ENCODE data around the gene SATB1.

Gene SATB1

DNA sequence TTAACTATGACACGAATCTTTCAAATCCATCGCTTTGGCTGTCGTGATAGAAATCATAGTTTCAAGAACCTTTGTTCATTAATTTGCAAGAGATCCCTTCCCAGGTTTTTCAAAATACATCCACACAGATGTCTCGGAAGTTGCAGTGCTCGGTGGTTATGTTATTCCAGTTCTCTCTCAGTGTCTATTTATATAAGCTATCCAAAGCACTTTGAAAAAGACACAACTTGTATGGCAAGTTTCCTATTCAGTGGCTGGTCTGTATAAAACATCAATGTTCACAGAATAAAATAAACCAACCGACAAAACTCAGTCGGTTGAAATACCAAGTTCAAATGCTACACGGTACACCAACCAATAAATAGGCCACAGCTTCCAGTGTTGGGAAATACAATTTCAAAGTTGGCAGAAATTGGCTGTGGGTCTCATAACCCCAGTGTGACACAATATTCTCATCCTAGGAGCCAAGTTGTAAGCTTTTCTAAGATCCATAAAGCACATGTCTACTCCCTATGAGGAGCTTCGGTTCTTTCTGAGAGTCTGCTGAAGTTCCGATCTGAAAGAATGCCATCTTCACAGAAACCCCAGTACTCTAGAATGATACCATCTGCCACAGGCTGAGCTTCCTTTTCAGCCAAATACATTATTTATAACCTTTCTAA lies 23.7 kb downstream of the SATB1 start:
- no peak for DNase-seq (ENCODE audit: low read depth)

DNA sequence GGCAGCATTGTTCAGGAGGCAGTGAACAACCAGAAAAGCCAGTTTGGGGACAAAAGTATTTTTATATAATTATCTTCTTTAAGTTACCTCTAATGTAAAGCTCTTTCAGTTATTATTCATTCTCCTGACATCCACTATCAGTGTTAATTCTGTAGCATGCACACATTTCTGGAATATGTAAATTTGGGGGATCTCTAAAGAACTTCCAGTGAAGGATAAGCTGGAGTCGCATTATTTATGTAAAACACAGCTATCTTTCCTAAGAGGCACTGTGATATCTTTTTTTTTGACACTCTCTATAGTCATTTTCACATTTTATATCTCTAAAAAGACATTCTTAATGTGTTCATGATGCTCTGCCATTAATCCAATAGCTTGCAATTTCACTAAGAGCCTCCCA lies 26.7 kb downstream of the SATB1 start:
- DNase-seq (ENCODE audit: low read depth) = no peak

DNA sequence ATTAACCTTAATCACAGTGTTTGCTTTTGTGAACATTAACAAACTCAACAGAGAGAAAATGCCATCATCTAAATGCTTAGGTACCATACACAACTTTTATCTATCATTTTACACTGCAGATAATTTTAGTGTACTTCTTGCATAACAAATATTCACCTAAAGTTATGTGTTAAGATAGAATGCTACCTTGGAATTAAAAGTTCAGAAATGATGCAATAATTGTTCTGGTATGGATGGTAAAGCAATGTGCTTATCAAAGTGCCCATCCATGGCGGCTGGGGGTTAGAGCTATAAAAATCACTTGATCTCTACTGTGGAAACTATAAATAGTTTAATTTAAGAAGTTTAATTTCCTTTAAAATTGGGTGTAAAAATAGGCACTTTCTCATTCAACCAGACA lies 28.7 kb downstream of the SATB1 start:
- no peak for DNase-seq (ENCODE audit: low read depth)

DNA sequence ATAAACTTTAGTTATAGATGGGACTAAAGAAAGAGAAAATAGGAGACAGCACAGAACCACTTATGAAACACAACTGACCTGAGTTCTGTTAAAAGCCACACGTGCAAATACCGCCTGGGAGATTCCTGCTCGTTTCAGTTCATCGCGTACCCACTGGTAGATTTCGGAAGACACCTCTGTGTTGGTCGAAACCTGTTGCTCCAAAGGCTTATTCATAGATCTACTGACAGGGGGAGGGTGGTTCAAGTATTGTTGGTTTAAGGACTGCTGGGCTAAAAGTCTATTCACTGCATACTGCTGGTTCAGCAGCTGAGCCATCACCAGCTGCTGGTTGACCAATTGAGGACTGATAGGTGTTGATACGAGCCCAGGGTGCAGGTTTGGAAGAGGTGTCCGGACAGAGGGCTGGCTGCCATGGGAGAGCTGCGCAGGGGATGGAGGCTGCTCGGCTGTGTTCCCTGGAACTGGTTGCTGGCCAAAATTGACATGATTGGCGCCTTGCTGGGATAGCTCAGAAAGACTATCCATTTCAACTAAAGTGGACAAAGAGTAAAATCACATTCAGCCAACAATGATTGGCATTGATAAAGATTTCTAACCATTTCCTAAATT lies 30.6 kb downstream of the SATB1 start:
- DNase-seq (ENCODE audit: low read depth) = no peak

DNA sequence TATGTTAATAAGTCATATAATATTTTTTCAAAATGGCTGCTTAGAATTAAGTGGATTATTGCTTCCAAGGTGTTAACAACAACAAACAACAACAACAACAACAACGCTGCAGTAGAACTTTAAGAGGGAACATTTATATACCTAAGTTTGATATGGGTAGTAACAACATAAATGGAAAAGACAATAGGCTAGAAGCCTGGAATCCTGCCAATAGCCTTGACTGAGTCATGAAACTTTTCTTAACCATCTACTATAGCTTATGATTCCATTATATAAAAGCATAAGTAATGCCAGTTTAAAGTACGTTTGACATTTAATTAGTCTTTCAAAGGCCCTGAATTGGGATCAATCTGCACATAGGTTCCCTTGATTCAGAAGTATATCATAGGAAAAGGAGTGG lies 31.2 kb downstream of the SATB1 start:
- no peak for DNase-seq (ENCODE audit: low read depth)

DNA sequence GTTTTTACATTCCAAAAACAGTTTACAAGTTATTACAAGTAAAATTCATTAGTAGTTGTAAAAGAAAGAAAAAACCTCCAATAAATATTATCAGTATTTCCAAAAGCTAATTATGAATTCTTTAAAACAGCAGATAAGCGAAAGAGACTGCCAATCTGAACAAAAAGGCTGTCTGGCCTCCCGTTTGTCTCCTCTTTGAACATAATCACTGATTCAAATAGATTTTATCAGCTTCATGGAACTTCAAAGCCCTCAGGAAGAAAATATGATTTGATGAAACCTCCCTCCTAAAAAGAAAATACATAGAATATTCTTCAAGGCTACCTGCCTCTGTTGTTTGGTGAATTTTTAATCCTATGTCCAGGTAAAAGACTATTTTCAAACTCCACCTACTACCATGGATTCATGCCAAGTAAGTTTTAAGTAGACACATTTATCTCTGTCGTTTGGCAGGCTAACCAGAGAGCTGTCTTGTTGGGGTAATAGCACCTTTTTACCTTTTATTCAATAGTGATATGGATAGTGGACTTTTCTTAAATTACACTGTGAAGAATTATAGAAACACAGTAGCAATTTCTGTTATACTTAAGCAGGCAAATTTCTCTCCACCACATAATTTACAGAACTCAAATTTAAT lies 35.0 kb downstream of the SATB1 start:
- DNase-seq (ENCODE audit: low read depth) = no peak

DNA sequence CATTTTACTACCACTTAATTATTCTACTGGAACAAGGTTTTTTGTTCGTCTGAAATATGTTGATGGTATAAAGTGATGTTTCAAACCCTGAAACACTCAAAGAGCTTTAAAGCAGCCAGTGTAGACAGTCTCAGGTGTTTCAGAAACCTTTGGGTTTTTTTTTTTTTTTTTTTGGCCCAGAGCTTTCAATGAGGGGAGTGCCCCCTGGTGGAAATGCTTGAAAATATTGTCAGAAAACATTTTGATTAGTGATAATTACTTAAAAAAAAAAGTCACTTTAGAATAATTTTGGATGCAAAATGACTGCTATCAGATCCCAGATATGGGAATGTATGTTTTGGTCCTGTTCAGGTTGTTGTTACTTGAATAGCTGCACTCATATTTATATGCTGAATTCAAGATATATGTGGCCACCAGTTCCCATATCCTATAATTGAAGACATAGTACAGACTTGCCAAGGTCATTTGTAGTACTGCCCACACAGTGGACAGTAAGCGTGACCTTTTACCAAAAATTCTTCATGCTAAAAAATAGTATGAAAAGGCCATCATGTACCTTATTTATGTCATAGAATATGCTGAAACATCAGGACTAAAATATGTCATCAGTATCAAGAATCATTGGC lies 35.9 kb downstream of the SATB1 start:
- no peak for DNase-seq (ENCODE audit: low read depth)

DNA sequence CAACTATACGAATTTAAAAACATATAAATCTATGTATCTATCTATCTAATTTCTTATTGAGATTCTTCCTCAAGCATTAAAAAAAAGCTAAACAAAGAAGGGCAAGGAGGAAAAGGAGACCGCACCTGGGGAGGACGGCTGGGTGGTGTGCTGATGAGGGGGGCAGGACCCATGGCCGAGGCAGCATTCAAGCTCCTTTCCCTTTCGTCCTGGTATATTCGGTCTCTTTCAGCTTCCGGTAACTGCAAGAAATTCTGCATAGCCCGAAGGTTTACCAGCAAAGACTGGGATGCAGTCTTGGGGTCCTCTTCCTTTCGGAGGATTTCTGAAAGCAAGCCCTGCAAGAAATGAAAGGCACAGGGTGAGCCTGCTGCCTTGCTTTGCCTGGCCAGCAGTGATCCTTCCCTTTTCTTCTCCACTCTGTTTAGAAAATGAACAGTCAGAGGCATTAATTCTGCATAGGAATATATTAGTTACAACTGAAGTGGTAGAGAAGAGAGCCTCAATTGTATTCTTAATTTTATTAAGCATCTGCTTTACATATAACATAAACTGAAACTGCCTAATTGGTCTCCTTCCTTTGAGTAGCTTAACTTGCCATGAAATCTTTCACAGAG lies 38.8 kb downstream of the SATB1 start:
- no peak for DNase-seq (ENCODE audit: low read depth)

DNA sequence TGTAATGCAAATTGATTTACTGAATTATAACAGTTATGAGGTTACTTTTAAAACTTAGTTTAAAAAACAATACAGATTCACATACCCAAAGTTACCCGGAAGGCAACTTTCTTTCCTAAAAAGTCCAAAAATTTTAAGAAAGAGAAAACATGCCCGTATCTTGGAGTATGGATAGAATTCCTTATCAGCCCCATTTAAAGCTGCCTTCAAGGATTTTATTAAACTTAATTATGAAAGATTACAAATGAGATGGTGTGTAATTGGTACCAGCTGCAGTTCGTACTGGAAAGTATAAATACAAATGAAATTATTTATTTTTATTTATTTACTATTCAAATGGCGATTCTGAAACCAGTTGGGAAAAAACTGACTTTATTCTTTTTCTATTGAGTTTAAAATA lies 39.4 kb downstream of the SATB1 start:
- no peak for DNase-seq (ENCODE audit: low read depth)

DNA sequence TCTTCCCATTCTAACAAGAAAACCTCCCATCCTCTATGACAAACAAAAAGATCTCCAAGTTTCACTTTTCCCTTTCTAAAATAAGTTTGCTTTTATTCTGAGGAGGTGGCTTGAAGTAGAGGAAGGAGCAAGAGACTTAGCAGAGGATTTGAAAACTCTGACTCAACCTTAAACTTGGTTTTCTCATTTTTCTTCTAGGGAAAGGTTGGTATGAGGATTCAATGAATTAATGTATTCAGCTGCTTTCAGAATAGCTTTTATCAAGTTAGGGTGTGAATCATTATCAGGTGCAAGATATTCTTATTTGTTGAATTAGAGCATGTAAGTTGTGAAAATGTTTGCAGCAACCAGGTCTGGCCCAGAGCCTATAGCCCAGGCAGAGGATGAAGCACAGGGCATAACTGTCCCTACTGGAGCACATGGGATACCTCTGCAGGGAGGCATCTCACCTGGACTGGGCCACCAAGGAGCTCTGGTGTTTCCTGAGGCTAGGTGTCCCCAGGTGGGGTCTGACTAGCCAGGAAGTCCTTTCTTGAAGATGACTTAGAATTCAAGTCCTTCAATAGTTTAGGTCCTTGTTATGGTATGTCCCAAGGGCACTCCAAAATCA lies 42.3 kb downstream of the SATB1 start:
- DNase-seq (ENCODE audit: low read depth) = no peak

DNA sequence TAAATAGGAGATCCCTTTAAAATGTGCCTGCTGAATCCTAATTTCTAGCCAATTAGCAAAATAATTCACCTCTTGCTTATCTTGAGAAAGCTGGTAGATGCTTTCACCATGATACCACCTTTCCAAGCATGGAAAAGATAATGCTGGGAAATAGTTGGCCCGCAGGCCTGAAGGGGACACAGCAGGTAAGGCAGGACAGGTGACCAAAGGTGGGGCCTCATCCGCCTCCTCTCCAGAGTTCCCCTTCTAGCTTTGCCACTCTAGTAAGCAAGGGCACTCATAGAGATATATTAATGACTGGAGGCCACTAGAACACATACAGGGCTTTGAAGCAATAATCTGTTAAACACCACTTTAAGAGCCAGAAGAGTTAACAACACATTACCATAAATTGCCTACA lies 45.5 kb downstream of the SATB1 start:
- DNase-seq (ENCODE audit: low read depth) = no peak

DNA sequence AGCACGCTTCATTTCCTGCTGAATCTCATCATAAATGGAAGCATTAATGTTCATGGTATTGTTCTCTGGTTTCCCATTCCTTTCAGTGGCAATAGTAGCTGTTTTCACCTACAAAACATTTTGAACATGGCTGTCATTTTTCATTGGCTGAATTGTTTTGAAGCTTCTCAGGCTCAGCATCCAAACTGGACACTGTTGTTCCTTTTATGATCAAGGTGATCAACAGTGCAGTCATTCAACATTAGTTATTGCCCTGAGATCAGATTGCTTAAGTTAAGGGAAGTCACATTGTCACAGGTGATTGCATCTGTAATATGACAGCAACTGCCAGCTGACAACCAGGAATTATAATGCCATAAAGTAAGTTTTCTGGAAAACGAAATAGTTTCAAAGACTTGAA lies 46.9 kb downstream of the SATB1 start:
- DNase-seq (ENCODE audit: low read depth) = no peak

DNA sequence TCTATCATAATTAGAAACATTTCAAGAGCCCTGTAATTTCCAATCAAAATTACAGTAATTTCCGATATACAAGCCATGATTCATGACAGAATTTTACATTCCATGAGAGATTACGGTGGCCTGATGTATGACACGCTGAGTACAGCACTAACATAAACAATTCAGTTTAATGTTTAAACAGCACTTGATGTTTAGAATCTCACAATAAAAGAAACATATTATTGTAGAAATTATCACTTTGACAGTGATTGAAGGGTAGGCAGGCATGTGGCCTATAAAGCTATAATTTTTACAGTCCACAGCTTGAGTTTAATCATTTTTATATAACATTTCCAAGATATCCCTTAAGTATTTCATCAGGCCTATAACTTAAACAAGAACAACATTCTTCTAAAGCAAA lies 48.5 kb downstream of the SATB1 start:
- DNase-seq (ENCODE audit: low read depth) = no peak

DNA sequence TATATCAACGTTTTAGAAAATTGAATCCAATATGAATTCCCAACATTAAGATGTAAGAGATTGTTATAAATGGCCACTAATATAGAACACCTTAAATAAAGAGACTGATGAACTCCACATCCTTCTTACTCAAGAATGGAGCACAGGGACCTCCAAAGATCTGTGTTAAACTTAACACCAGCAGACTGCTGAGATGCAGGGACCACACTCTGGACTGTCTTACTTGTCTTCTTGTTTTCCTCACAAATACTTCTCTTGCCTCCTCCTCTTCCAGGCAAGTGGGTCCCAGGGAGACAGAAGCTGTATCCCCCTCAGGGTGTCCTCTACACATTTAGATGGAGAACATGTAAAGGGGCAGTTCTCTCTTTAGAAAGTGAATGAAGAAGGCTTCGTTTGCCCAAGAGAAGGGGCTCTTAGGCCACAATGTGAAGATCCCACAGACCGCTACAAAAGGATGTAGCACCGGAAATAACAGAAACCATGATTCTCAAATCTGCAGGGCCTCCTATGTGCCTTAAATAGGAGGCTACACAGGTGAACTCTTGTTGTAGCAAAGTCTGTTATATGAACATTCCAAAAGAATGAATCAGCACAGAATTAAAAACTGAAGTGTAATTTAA lies 52.2 kb downstream of the SATB1 start:
- DNase-seq (ENCODE audit: low read depth) = no peak

DNA sequence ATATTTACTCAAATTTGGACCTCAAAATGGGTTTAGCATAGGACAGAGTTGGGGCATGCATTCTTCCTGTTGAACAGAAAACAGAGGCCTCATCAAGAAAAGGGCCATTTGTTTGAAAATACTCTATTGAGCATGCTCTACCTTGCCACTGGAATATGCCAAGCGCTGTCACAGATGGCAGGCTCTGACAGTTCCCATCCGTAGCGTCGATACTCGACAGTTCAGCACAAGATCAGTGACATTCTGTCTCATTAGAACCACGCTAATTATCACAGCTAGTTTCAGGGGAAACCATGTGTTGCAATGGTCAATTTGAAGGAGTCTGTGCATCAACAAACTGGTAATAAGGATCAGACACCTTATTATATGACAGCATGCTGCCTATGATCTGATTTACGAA lies 54.5 kb downstream of the SATB1 start:
- no peak for DNase-seq (ENCODE audit: low read depth)

DNA sequence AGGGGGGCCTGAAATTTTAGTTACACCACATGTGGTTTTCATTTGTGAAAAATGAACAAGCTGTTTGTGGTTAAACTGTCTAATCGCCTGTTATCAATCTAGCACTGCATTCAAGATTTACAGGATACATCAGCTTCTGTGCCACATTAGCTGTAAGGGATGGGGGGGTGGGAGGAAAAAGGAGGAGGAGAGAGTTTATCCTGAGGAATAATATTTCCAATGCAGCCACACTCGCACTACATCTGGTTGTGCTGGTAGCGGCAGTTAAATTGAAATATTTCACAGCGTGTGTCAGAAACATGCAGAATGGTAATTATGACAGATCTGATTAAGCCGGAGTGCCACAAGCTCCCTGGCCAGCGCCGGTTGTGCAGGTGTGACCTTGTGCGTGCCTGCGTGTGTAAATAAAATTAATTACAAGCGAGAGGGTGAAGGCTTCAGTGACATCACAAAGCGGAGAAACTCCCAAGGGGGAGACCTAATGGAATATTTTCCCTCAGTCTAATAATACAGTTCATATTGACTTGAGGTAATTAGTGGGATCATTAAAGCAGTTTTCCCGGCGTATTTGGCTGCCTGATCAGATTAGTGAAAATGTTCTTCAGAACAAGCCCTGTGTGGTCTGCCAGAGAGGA lies 55.5 kb downstream of the SATB1 start:
- no peak for DNase-seq (ENCODE audit: low read depth)

DNA sequence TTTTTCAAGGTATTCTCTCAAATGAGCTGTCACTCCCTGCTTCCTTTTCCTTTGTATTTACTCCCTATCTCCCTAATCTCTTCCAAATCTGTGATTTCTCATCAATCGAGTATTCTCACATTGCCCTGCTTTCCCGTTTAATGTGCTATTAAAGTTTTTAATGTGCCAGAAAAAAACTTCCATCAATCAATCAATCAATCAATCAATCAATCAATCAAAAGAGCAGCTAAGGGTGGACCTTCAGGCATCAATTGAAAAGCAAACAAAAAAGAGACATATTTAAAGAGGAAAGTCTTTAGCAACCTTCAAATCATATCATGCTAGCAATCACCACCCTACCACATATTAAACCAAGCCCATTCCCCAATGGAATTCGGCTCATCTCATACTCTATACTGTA lies 58.9 kb downstream of the SATB1 start:
- no peak for DNase-seq (ENCODE audit: low read depth)

DNA sequence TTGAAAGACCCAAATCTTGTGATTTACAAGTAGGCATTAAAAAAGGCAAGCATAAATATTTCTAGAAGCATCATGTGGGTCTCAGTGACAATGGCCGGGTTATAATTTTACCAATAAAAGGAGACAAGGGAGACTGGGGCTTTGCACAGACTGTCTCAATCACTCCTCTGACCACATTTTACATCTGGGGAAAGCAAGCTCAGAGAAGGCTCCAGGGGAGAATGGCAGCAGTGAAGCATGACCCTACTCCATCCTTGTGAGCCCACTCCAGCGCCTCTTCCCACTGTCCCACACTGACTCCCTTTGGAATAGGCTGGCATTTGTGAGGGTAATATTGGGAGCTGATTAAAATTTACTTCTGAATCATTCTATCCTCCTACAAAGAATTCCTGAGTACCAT lies 61.8 kb downstream of the SATB1 start:
- DNase-seq (ENCODE audit: low read depth) = no peak

DNA sequence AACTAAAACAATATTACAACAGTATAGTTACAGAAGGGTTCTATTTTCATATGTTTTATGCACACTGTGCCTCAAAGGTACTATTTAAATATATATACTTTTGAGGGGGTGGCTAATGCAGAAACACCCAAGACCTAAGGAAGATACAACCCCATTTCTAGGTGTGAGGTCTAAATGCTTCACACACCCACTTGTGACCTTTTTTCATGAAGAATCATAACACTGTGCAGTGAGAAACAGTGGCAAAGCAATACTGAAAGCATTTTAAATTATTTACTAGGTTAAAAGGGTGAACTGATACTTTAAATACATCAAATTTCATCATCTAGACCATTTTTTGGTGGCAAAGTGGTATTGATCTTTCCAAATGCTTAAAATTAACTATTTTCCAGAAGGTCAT lies 67.4 kb downstream of the SATB1 start:
- DNase-seq (ENCODE audit: low read depth) = no peak

DNA sequence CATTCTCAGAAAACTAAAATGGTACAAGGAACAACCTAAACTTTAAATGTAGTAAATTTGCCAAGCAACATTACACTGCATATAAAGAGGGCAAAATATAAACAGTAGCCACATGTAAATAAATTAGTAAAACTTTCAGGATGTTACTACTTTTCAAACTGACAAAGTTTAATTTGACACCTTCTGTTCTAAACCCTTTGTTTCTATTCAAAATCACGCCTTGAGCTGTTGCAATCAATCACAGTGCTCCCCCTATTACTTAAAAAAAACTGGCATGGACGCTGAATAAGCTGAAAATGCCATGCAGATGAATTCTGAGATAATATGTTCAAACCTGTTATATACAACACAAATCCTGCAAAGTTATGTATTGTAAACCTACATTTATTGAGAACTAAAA lies 69.3 kb downstream of the SATB1 start:
- no peak for DNase-seq (ENCODE audit: low read depth)

DNA sequence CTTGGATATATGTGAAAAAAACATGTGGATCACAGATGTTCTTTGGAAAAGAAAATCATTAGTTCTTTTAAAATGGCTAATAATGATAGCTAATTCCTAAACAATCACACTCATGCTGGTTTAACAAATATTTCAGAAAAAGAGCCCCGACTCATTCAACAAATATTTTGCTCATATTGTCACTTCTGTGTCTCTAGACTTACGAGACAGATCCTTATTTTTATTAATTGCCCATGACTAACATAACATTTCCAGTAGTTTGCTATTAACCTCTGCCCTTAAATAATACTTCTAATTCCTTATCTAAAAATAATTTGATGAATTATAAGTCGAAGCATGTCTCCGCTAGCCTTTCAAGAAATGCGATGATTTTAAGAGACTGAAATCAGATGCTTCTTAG lies 70.4 kb downstream of the SATB1 start:
- DNase-seq (ENCODE audit: low read depth) = no peak

Measured in stimulated activated CD4-positive, alpha-beta T cell treated with anti-CD3 and anti-CD28 coated beads, Interleukin-2, amount 100 ng/mL, for 4 hours (primary cell).